H1 (cell line): ENCODE results near the gene KATNAL1. TPM values are rescaled to one million over a fixed set of nuclear protein-coding genes. Genes with fewer than 3 reads are reported as not detected.

Experiments
- CTCF ChIA-PET: fragments of 300-600 bp; sonication (Branson Sonifier 250); formaldehyde crosslinking; loops from one replicate; lab custom pipeline; 2021; ENCODE audit not compliant: partially characterized antibody; lab: Charles Lee
- POLR2A ChIA-PET: fragments of 300-600 bp; sonication (Branson Sonifier 250); formaldehyde crosslinking; loops from one replicate; lab custom pipeline; 2021; ENCODE audit warnings: inconsistent platforms; ENCODE audit not compliant: partially characterized antibody; lab: Charles Lee
- DNase-seq, 2 experiments: peaks; one replicate each; pipeline versions ENCODE4 v3.0.0 to v3.0.0-alpha.2; 2010 to 2022; ENCODE audit warnings: low spot score in 2 of 2, low read depth in 1 of 2, mixed read lengths in 1 of 2
- FAIRE-seq: peaks from 2 replicates; lab custom pipeline; 2011; peaks lifted over from hg19 to GRCh38; lab: Jason Lieb, UNC
- H2AFZ ChIP-seq: 2 replicates; pipeline ENCODE4 v1.8.1; 2012; ENCODE audit warnings: low read length, inconsistent platforms
- H2AK5ac ChIP-seq: 2 replicates; pipeline ENCODE4 v1.6.1; 2013; ENCODE audit warnings: low read depth, low read length
- H2BK120ac ChIP-seq: replicated peaks from 2 replicates; pipeline ENCODE3; 2013; ENCODE audit warnings: low read depth, low read length, inconsistent platforms
- H2BK12ac ChIP-seq: 2 replicates; pipeline ENCODE4 v1.6.1; 2013; ENCODE audit warnings: low read depth, low read length
- H2BK15ac ChIP-seq: 2 replicates; pipeline ENCODE4 v1.6.1; 2013; ENCODE audit warnings: low read length
- H2BK20ac ChIP-seq: 2 replicates; pipeline ENCODE4 v1.6.1; 2013; ENCODE audit warnings: low read length
- H2BK5ac ChIP-seq: 2 replicates; pipeline ENCODE4 v1.6.1; 2013; ENCODE audit warnings: low read depth, low read length
- H3K14ac ChIP-seq: 2 replicates; pipeline ENCODE4 v1.6.1; 2013; ENCODE audit warnings: inconsistent platforms; ENCODE audit not compliant: insufficient read length
- H3K18ac ChIP-seq: 2 replicates; pipeline ENCODE4 v1.6.1; 2013; ENCODE audit warnings: low read length; ENCODE audit errors: extremely low read depth
- H3K23ac ChIP-seq: 2 replicates; pipeline ENCODE4 v1.6.1; 2013; ENCODE audit warnings: inconsistent platforms; ENCODE audit not compliant: insufficient read length
- H3K23me2 ChIP-seq: 2 replicates; pipeline ENCODE4 v1.6.1; 2013; ENCODE audit warnings: low read depth, low read length
- H3K27ac ChIP-seq: 2 replicates; pipeline ENCODE4 v1.6.1; 2011; ENCODE audit warnings: low read depth, low read length, inconsistent platforms
- H3K27me3 ChIP-seq, 4 experiments: replicated peaks in 1 of 4; 1 replicate in 1 of 4; 2 replicates in 3 of 4; pipeline versions ENCODE4 v1.6.1 to v1.8.1; 2011 to 2013; ENCODE audit warnings: low read length in 3 of 4, mild to moderate bottlenecking in 3 of 4, inconsistent platforms in 2 of 4, mixed read lengths in 2 of 4, moderate library complexity in 1 of 4; ENCODE audit not compliant: control insufficient read depth in 3 of 4, insufficient read depth in 3 of 4; ENCODE audit errors: extremely low read depth in 1 of 4
- H3K36me3 ChIP-seq, 4 experiments: 2 replicates each; pipeline versions ENCODE4 v1.6.1 to v1.8.1; 2011 to 2013; ENCODE audit warnings: mild to moderate bottlenecking in 4 of 4, low read length in 3 of 4, moderate library complexity in 2 of 4, control low read depth in 1 of 4, inconsistent platforms in 1 of 4; ENCODE audit not compliant: insufficient read depth in 4 of 4, control insufficient read depth in 2 of 4
- H3K4ac ChIP-seq: replicated peaks from 2 replicates; pipeline ENCODE3; 2013; ENCODE audit warnings: low read length, low read depth, mixed read lengths, inconsistent platforms; ENCODE audit not compliant: insufficient read length
- H3K4me1 ChIP-seq, 4 experiments: replicated peaks in 1 of 4; 1 replicate in 1 of 4; 2 replicates in 3 of 4; pipeline versions ENCODE4 v1.6.1 to v1.8.1; 2011 to 2013; ENCODE audit warnings: low read length in 3 of 4, inconsistent platforms in 2 of 4, mixed read lengths in 1 of 4; ENCODE audit not compliant: insufficient read depth in 4 of 4, control insufficient read depth in 3 of 4
- H3K4me2 ChIP-seq, 2 experiments: 2 replicates each; pipeline versions ENCODE4 v1.6.1 to v1.8.1; 2011 to 2013; ENCODE audit warnings: low read depth in 2 of 2, low read length in 2 of 2, control low read depth in 1 of 2, inconsistent platforms in 1 of 2, mild to moderate bottlenecking in 1 of 2; ENCODE audit not compliant: insufficient read depth in 1 of 2
- H3K4me3 ChIP-seq, 4 experiments: fragments of 200-600, 300-600 bp in 1 of 4; sonication (generic), shearing (Covaris generic), sonication (Bioruptor Twin) in 1 of 4; 2 replicates each; pipeline versions ENCODE4 v1.5.1 to v1.8.1; 2011 to 2016; ENCODE audit warnings: low read length in 4 of 4, low read depth in 3 of 4, control low read depth in 2 of 4, inconsistent platforms in 2 of 4, mild to moderate bottlenecking in 2 of 4, mixed read lengths in 1 of 4, moderate library complexity in 1 of 4; ENCODE audit not compliant: insufficient read depth in 2 of 4; ENCODE audit errors: extremely low read depth in 1 of 4
- H3K56ac ChIP-seq: replicated peaks from 2 replicates; pipeline ENCODE3; 2013; ENCODE audit warnings: low read depth, mild to moderate bottlenecking, mixed read lengths, low read length, inconsistent platforms; ENCODE audit not compliant: insufficient read length
- H3K79me1 ChIP-seq: 2 replicates; pipeline ENCODE4 v1.6.1; 2013; ENCODE audit warnings: low read depth, low read length, control low read depth
- H3K79me2 ChIP-seq, 2 experiments: 2 replicates each; pipeline versions ENCODE4 v1.6.1 to v1.8.1; 2012 to 2013; ENCODE audit warnings: low read length in 2 of 2, mild to moderate bottlenecking in 2 of 2, inconsistent platforms in 1 of 2; ENCODE audit not compliant: insufficient read depth in 2 of 2, control insufficient read depth in 1 of 2
- H3K9ac ChIP-seq, 4 experiments: replicated peaks in 1 of 4; 1 replicate in 1 of 4; 2 replicates in 3 of 4; pipeline versions ENCODE4 v1.6.1 to v1.8.1; 2011 to 2013; ENCODE audit warnings: low read depth in 3 of 4, low read length in 3 of 4, control low read depth in 2 of 4, mild to moderate bottlenecking in 2 of 4, moderate library complexity in 2 of 4, inconsistent platforms in 1 of 4; ENCODE audit errors: extremely low read depth in 1 of 4
- H3K9me3 ChIP-seq, 2 experiments: 2 replicates each; pipeline versions ENCODE4 v1.6.1 to v1.8.1; 2012 to 2013; ENCODE audit warnings: mild to moderate bottlenecking in 2 of 2, moderate library complexity in 2 of 2, control low read depth in 1 of 2, inconsistent platforms in 1 of 2, low read depth in 1 of 2, low read length in 1 of 2, mixed read lengths in 1 of 2; ENCODE audit not compliant: insufficient read depth in 2 of 2
- H4K20me1 ChIP-seq, 2 experiments: replicated peaks in 1 of 2; 2 replicates each; pipeline versions ENCODE3 to v1.8.1; 2011 to 2013; ENCODE audit warnings: inconsistent platforms in 2 of 2, low read length in 2 of 2, mild to moderate bottlenecking in 1 of 2; ENCODE audit not compliant: insufficient read depth in 2 of 2, control insufficient read depth in 1 of 2
- H4K5ac ChIP-seq: 2 replicates; pipeline ENCODE4 v1.6.1; 2013; ENCODE audit warnings: low read length, low read depth, mixed read lengths, inconsistent platforms; ENCODE audit not compliant: insufficient read length
- H4K8ac ChIP-seq: 2 replicates; pipeline ENCODE4 v1.8.0; 2013; ENCODE audit warnings: mild to moderate bottlenecking, moderate library complexity, low read length, inconsistent platforms; ENCODE audit not compliant: insufficient read depth; ENCODE audit errors: extremely low read depth
- H4K91ac ChIP-seq: replicated peaks from 2 replicates; pipeline ENCODE3; 2013; ENCODE audit warnings: low read length, mixed read lengths, inconsistent platforms; ENCODE audit not compliant: insufficient read length
- BCL11A ChIP-seq, 2 experiments: IDR thresholded peaks; one replicate each; pipeline ENCODE4 v1.6.1; 2011; ENCODE audit warnings: low read depth in 2 of 2, low read length in 2 of 2, mild to moderate bottlenecking in 2 of 2
- POLR2A ChIP-seq, 2 experiments: IDR thresholded peaks; 1 replicate in 1 of 2; 2 replicates in 1 of 2; pipeline ENCODE4 v1.6.1; 2011; ENCODE audit warnings: low read depth in 2 of 2, low read length in 2 of 2, mild to moderate bottlenecking in 2 of 2; ENCODE audit errors: control extremely low read depth in 1 of 2
- SUZ12 ChIP-seq: fragments of 200-600 bp; sonication (generic); IDR thresholded peaks from 2 replicates; pipeline ENCODE4 v1.6.1; 2012; ENCODE audit warnings: mild to moderate bottlenecking, inconsistent platforms, low read length, moderate library complexity, mixed read lengths
- WGBS, 2 experiments: shearing (Covaris generic) in 1 of 2; methylation state at CpG; one replicate each; pipeline versions ENCODE4 v1.1.6 to v1.1.7; 2013 to 2015; ENCODE audit warnings: low lambda C conversion rate in 2 of 2, mixed read lengths in 2 of 2, inconsistent platforms in 1 of 2, low coverage in 1 of 2, missing lambda C conversion rate in 1 of 2; ENCODE audit not compliant: insufficient replicate concordance in 2 of 2, insufficient coverage in 1 of 2, insufficient read length in 1 of 2; ENCODE audit errors: extremely low coverage in 1 of 2, missing lambda C conversion rate in 1 of 2; 5-methylcytosine and 5-hydroxymethylcytosine counted together
- polyA plus RNA-seq, 7 experiments: library from polyadenylated mRNA; depleted of rRNA in 3 of 7; stranded (reverse) in 5 of 7; unstranded in 2 of 7; fragments of >200 nt in 5 of 7; fragments of 200-250 nt in 2 of 7; gene quantifications; 1 replicate in 5 of 7; 2 replicates in 1 of 7; 4 replicates in 1 of 7; pipeline versions ENCODE4 v1.2.1 to v1.2.3, GENCODE V29; 2011 to 2013; ENCODE audit warnings: missing spikeins in 2 of 7, mixed read lengths in 2 of 7
- total RNA-seq: library from RNA; stranded (reverse); fragmentation: NEBNext Ultra II Directional; extraction: Animal tissue kit (Norgen Biotek cat#: 25700); gene quantifications from 2 replicates; pipeline ENCODE4 v1.2.1, GENCODE V29; 2021

KATNAL1 gene
- total and polyA plus RNA-seq, 2 of the 8 experiments (the other 6 are each of a cell fraction or from before 2014, with no cell fraction given) = 4.0 to 13.2 TPM

GRCh38 chr13:30241532-30241931, 65.8 kb downstream of the KATNAL1 start:
- Histone ChIP-seq H2BK12ac (no peak overlapping the region), H2BK5ac (no peak overlapping the region), H3K9me3 (no peaks in the 10 kb centered on the region), H3K36me3 (no peaks in the 10 kb centered on the region), H3K23me2 (no peaks in the 10 kb centered on the region), H3K9ac (no peak overlapping the region), H3K27me3 (no peaks in the 10 kb centered on the region), H2BK15ac (no peak overlapping the region), H2BK20ac (no peak overlapping the region), H4K91ac (no peak overlapping the region), H3K23ac (no peak overlapping the region), H3K4me3 (no peak overlapping the region), H3K4ac (no peak overlapping the region), H3K18ac (no peak overlapping the region), H2AFZ (no peak overlapping the region), H4K20me1 (no peaks in the 10 kb centered on the region), H3K4me1 (no peaks in the 10 kb centered on the region), H4K5ac (no peak overlapping the region), H2AK5ac (no peak overlapping the region), H3K14ac (no peak overlapping the region), H3K79me2 (no peaks in the 10 kb centered on the region), H3K27ac (no peak overlapping the region), H3K56ac (no peak overlapping the region), H2BK120ac (no peak overlapping the region), H3K4me2 (no peak overlapping the region), H3K79me1 (no peaks in the 10 kb centered on the region; the same call in 1 of the 2 replicates), H4K8ac (no peak overlapping the region)
- DNase-seq = no peak
- no peak for FAIRE-seq
- CTCF ChIA-PET = no interaction called here
- WGBS, 2 experiments = 91% methylated on average over 2 of the region's 2 CpGs; no CpG with 5 or more reads in 1 of the 2 experiments
- TF ChIP-seq POLR2A (IDR thresholded peaks at IDR 0.05; ENCODE audit: control extremely low read depth in 1 of 2, low read depth in 2 of 2, low read length in 2 of 2) (no peak), BCL11A (IDR thresholded peaks at IDR 0.05; ENCODE audit: low read depth in 2 of 2, low read length in 2 of 2) (no peak), SUZ12 (no peak)
- POLR2A ChIA-PET = no interaction called here
